GM18861 (cell line): ENCODE measurements around the gene GNAT1.
"Not testable (repeated sequence)": the region's sequence is repeated elsewhere in the genome, so short reads cannot be mapped to it uniquely, and the experiment has no call there.

Experiments used
- ATAC-seq: cut with Tn5 transposase; IDR thresholded peaks from one replicate; pipeline ENCODE4 v1.9.1; 2021; ENCODE audit not compliant: unreplicated experiment

GNAT1 gene

DNA sequence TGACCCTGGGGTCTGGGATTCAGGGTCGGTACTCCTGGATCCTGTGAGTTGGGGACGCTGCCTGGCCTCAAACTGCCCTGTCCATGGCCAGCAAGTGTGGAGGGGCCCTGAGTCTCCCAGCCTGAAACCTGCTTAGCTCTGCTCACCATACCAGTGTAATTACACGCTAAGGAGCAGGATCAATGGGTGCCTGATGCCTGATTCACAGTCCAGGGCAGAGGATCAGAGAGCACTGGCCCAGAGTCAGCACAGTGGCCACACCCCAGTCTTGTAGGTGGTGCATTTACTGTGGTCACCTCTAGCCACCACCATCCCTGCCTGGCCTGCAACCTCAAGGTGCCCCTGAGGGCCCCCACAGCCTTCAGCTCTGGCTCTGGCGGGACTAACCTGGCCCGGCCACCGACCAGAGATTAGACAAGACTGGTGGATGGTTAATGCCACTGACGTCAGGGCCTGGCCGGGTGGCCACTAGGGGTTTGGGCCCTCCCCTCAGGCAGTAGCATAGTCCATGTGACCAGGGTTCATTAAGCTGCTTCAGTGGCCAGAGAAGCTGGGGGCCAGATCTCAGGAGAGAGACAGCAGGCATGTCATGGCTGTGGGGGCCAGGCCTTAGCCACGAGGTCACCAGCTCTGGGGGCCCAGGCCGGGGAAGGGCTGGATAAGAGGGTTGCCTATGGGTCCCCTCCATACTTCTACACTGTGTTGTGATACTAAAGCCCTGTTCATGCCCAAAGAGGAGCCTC lies 10.3 kb downstream of the GNAT1 start:
- ATAC-seq = no peak

- ATAC-seq = no peak
These were observed 11.1 kb downstream of the GNAT1 start for GRCh38 chr3:50202353-50203112.

DNA sequence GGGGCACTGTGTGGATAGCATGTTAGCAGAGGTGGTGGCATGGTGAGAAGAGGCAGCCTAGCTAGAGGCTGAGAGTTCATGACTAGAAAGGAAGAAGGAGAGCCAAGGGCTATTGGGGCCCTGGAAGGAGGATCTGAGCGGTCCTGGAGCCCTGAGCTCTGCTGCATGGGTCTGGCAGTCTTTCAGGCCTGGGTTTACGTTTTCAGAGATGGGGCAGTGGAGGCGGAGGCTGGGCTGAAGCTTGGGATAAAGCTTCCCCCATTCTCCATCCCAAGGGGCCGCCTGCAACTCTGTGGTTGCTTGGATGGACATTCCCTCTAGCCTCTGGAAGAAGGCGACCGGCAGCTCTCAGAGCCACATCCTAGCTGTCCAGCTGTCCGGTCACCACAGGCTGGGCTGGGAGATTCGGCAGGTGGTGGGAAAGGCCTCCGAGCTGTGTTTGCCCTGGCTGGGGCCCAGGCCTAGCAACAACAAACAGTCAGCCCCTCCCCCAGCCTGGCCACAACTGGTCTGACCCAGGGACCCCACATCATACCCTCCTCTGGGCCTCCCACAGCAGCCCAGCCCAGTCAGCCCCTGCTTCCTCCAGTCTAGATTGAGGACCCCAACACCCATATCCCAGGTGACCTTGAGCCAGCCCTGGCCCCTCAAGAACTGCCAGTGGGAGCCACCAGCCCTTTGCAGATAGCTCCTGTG lies 11.9 kb downstream of the GNAT1 start:
- no peak for ATAC-seq

DNA sequence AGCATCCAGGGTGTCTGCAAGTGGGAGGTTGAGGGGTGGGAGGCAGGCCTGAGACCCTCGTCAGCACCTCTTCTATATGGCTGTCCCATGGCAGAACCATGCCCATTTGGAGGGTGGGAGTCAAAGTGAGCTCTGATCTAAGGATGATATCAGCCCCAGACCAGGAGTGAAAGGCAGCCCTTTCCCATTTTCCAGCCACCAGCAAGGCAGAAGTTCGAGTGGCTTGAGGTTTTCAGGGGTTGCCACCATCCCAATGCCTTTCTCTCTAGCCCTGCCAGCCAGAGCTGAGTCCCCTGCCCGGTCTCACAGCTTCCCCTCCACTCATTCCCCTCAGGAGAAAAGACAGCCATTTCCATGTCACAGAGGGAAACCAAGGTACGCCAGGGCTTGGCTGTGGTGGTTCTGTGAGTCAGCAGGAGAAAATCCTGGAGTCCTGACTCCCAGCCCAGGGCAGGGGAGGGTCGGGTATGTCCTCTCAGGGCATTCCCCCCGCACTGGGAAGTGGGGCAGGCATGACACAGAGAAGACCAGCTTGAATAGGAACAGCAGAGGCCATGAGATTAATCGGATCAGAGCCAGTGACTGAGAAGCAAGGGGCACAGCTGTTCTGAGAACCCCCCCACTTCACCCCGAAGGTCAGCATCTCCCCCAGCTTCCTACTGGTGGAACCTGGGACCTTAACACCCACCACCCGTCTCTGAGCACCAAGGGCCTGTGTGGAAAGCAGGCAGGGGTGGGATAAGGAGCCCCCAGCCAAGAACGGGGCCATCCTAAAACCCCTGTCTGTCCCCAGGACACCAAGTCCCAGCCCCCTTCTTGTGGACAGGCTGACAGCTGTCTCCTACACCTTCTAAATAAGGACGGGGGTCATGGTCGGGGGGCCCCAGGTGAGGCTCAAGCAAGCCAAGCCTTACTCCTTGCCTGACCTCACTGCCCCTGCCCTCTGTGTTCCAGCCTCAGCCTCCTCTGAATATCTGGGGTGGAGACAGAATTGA lies 12.7 kb downstream of the GNAT1 start:
- no peak for ATAC-seq

DNA sequence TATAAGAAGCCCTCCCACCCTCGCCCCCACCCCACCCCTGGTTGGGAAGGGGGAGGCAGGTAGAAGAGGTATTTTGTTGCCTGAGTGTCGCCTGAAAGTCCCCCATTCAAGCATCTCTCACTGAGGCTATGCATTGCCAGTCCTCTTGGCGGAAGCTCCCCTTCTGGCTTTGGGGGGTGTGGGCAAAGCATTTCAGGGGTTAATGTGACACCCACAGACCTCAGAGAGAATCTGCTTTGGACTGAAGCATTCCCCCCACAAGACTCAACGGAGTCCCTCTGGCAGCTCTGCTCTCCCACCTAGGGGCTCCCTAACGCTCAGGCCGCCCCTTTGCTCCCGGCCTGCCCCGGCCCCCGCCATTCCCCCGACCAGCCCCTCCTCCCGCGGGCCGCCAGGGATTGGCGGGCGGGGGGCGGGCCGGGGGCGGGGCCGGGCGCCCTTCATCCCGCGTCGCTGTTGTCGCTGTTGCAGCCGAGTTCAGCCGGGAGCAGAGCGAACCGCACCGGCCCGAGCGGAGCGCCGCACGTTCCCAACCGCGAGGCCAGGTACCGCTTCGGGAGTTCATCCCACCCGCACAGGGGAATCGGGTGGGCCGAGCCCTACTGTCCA lies 13.5 kb downstream of the GNAT1 start, which contains the start of gene SLC38A3:
SLC38A3 (plus strand) TSS at position 468 of the 609 bp plus-strand sequence. CDS start 8,929 bp downstream, outside the sequence.
- no peak for ATAC-seq

DNA sequence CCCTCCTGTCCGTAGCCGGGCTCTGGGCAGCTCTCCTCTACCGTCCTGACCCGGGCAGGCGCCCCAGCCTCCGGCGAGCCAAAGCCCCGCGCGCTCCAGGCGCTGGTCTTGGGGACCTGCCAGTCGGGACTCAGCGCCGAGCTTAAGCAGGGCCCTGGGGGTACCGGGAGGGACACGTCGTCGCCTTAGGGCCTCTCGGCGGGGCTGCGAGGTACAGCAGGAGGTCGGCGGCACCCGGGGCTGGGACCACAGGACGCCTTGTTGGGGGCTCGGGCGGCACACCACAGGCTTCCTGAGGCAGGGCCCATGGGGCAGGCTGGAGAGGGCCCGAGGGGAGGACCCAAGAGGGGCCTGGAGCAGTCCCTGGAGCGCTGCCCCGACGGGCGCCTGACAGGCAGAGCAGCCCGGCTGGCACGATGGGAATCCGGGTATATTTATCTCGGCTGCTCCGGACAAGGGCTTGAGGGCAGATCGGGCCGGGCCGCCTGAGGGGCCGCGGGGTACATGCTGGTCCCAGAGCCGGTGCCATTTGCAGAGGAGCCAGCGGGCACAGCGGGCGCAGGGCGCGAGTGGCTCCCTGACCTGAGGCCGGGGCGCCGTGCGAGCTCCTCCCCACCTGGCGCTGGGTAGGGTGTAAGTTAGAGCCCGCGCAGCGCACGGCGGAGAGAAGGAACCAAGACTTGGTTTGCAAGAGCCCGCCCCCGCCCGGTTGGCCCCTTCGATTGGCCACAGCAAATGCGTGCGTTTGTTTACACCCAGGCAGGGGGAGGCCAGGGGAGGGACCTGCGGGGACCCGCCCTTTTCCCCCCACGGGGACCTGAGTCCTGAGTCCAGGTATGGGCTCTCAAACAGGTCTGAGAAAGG lies 14.2 kb downstream of the GNAT1 start:
- ATAC-seq = no peak

DNA sequence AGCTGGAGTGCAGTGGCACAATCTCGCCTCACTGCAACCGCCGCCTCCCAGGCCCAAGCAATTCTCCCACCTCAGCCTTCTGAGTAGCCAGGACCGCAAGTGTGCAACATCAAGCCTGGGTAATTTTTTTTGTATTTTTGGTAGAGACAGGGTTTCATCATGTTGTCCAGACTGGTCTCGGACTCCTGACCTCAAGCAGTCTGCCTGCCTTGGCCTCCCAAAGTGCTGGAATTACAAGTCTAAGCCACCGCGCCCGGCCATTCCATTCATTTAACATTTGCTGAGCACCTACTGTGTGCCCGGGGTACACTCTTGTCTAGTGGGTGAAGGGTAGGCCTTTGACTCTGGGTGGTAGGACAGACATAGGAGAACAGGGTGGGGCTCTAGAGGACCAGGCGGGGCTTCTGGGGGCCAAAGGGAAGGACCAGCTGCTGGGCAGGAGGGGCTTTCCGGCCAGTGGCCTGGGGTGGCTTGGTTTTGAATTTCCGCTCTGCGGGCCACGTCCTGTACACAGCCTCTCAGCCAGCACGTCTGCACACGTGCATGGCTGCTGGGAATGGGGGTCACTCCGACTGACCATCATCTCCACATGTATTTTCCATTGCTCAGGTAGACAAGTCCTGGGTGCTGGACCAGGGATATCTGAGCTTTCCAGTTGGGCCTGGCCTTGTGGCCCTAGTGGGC lies 16.1 kb downstream of the GNAT1 start:
- ATAC-seq = no peak

GRCh38 chr3:50208677-50209344 lies 17.4 kb downstream of the GNAT1 start:
- no peak for ATAC-seq

GRCh38 chr3:50210176-50210509 lies 18.7 kb downstream of the GNAT1 start:
- ATAC-seq = no peak

GRCh38 chr3:50210510-50211367 lies 19.3 kb downstream of the GNAT1 start:
- no peak for ATAC-seq

DNA sequence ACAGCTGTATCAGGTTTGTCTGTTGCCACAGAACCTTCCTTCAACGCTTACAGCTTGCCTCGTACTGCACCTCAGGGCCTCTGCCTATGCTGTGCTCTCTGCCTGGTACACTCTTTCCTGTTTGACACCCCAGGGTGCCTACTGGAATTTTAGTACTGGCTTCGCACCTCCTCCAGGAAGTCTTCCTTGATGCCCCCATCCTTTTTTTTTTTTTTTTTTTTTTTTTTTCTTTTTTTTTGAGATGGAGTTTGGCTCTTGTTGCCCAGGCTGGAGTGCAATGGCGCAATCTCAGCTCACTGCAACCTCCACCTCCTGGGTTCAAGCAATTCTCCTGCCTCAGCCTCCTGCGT lies 19.9 kb downstream of the GNAT1 start:
- ATAC-seq = not testable (repeated sequence)

DNA sequence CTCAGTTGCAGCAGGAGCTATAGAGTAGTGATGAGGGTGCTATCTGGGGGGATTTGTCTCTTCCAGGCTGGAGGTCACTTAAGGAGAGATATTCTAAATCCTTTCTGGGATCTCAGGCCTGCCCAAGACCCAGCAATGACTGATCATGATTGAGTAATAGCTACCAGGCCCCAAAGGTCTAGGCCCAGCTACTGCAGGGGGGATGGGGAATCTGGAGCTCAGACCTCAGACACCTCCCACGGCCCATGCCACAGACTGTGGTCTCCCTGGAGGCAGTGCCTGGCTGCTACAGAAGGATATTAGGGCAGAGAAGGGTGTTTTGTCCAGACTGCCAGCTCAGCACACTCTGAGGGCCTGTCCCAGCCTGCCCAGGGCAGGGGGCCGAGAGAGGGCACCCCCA lies 20.5 kb downstream of the GNAT1 start:
- no peak for ATAC-seq

DNA sequence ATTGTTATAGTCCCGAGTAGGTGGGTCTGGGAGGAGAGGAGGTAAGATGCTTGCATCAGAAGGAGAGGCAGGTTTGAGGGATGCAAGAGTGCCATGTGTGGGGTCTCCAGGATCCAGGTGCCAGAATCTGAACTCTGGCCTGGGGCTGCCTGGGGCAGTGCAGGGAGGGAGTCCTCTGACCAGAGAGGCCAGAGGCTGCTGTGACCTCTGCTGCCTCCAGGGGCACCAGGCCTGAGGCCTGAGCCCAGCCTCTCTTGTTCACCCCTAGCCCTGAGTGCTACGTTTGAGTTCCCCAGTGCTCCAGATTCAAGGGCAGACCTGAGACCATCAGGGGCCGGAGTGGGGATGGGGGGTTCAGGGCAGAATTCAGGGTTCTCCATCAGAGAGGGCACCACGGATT lies 21.1 kb downstream of the GNAT1 start:
- ATAC-seq = no peak

DNA sequence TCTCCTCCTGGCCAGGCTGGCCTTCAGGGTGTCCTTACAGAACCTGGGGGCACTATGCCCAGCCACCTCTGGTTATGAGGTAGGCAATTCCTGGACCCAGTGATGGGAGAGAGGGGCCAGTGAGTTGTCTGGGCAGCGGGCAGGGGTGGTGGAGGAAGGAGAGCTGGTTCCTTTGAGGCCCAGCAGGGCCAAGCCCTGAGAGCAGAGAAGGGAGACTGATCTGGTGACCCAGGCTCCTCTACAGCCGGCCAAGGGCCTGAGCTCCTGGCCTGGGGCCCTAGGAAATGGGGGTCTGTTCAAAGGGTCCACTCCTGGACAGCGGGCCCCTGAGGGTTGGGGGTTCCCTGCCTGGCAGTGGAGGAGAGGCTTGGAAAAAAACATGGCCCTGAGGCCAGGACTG lies 21.6 kb downstream of the GNAT1 start:
- no peak for ATAC-seq

- ATAC-seq = no peak
These were observed 22.0 kb downstream of the GNAT1 start for GRCh38 chr3:50213373-50213772.

DNA sequence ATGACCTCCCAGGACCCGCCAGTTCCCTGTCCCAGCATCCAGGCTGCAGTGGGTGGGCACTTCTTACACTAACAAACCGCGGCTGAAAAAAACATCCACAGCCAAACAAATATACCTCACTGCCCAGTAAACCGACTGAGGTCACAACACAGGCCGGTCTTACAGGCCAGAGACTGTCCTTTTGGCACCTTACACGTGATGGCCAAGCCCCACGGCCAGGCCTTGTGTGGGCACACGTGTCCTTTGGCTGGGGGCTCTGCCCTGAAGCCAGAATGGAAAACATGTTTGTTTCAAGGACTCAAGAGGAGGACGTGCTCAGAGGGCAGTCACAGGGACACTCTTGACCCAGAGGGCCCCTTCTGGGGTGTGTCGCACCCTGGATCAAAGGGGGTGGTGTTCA lies 23.4 kb downstream of the GNAT1 start:
- ATAC-seq = no peak

GRCh38 chr3:50215529-50215928 lies 24.1 kb downstream of the GNAT1 start:
- ATAC-seq = no peak
